ENCODE results near the gene PPP1R26. TPM values are rescaled to one million over a fixed set of nuclear protein-coding genes. Genes with fewer than 3 reads are reported as not detected.

The PPP1R26 gene
- total RNA-seq, 2 experiments from 2014 or later, result 0.18 to 0.28 TPM

DNA sequence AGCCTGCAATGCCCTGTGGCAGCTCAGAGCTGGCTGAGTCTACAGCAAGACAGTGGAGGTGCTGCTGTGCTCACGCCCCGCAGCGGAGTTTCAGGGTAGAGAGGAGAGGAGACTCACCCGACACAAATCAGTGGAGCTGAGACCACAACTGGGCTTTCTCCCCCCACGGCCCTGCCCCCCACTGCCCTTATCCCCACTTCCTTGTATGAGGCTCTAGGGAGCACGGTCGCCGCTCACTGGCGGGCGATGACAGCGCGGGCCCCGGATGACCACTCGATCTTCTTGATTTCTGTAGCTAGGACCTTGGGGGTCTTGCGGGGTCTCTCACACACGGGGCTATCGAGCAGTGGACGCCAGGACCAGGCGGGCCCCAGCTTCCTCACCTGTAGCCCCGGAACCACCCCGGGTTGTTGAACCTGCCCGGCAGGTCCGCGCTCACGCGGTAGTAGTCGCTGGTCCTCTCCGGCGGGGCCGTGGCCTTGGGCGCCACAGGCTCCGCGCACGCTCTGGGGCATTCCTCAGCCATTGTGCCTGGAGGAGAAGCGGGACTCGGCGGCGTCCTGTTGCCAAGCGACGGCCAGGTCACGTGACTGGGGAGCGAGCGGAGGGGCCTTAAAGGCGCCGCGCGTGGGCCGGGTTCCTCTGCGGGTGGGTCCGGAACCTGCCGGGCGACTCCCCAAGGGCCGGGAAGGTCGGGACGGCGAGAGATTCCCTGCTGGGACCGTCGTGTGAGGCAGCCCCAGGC, 19.9 kb downstream of the PPP1R26 start:
- DNase-seq (peak; percentile 88), ATAC-seq (peak; percentile 43)
- Mint-ChIP-seq H3K27me3 (peaks cover 6% of the 10 kb centered on the region), H3K4me1 (peaks cover 13% of the 10 kb centered on the region), H3K36me3 (peaks cover 13% of the 10 kb centered on the region), H3K27ac (no peak overlapping the region), H3K9me3 (ENCODE audit: low read depth) (no peaks in the 10 kb centered on the region), H3K4me3 (peak overlapping the region; percentile 91)
- CTCF ChIA-PET, result interaction anchor here (0.9 to 1.0 kb wide), 3 partner anchors 9 to 30 kb away, joined by 3 to 4 read pairs (median 3); no protein-coding TSS in a partner anchor

DNA sequence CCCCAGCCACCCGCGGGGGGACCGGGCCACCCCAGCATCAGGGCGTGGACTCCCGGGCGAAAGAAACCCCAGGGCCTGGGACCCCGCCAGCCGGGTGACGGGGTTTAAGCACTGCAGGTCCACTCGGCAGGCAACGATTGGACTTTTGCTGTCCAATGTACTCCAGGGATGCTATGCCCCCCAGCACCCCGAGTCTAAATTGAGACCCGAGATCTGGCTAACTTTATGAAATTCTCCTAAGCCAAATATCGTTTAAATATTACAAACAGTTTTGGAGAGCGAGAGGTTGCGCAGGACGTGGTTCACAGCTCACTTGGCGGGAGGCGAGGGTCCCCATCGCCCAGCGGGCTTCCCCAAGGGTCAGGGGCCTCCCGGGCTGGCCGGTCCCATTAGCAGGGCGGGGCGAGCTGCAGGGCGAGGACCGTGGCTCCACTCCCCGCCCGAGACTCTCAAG, 20.5 kb downstream of the PPP1R26 start:
- CTCF ChIA-PET, result interaction anchor here (0.9 to 1.0 kb wide), 3 partner anchors 9 to 29 kb away, joined by 3 to 4 read pairs (median 3); no protein-coding TSS in a partner anchor
- H3K27ac Mint-ChIP-seq, result peak overlapping the region; percentile 49

DNA sequence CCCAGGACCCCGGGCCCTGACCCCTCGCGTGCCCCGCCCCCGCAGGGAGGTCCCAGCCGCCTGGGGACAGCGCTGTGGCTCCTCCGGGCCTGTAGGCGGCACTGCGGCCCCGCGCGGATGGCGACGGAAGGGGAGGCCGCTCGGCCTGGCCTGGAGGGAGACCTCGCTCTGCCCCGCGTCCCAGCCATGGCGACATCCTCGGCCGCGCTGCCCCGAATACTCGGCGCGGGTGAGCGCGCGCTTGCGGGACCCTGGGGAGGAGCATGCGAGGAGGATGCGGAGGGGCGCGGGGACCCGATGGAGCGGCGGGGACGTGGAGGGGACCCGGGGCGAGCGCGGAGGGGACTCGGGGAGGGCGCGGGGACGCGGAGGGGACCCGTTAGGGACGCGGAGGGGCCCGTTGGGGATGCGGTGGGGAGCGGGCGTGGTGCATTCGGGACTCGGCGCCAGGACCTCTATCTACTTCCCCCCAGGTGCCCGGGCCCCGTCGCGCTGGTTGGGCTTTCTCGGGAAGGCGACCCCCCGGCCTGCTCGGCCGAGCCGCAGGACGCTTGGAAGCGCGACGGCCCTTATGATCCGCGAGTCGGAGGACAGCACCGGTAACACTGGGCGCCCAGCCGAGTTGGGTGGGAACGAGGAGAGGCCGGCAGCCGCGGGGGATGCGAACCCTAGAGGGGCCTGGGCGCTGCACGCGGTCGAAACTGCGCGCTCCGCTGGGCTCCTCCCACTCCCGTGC, 21.1 kb downstream of the PPP1R26 start, which contains the start of gene MRPS2:
MRPS2 (plus strand) TSS at position 158 of the 736 bp plus-strand sequence; CDS start at position 187, 29 bp downstream.
- peaks cover 2% of the 10 kb centered on the region for H3K27me3 Mint-ChIP-seq
- peak within 1 kb of the TSS; percentile 94 for H3K27ac Mint-ChIP-seq
- CTCF ChIA-PET, result interaction anchor here (0.9 to 1.0 kb wide), 3 partner anchors 10 to 29 kb away, joined by 3 to 4 read pairs (median 3); no protein-coding TSS in a partner anchor
- peak; percentile 96 for ATAC-seq
- H3K36me3 Mint-ChIP-seq, result peaks cover 16% of the 10 kb centered on the region
- peak; percentile 89 for DNase-seq
- H3K4me3 Mint-ChIP-seq, result peak within 1 kb of the TSS; percentile 91
- peaks cover 13% of the 10 kb centered on the region for H3K4me1 Mint-ChIP-seq
- H3K9me3 Mint-ChIP-seq (ENCODE audit: low read depth), result no peaks in the 10 kb centered on the region

More for the DNA sequence above, 20.5 kb downstream of the PPP1R26 start:
- no peaks in the 10 kb centered on the region for H3K9me3 Mint-ChIP-seq (ENCODE audit: low read depth)
- ATAC-seq (no peak), DNase-seq (no peak)
- peak overlapping the region; percentile 91 for H3K4me3 Mint-ChIP-seq
- peaks cover 16% of the 10 kb centered on the region for H3K36me3 Mint-ChIP-seq
- peaks cover 4% of the 10 kb centered on the region for H3K27me3 Mint-ChIP-seq
- peaks cover 13% of the 10 kb centered on the region for H3K4me1 Mint-ChIP-seq

GRCh38 chr9:135501261-135502167, 21.9 kb downstream of the PPP1R26 start:
- Mint-ChIP-seq H3K4me3 (peak overlapping the region; percentile 91), H3K36me3 (peaks cover 16% of the 10 kb centered on the region), H3K27me3 (peaks cover 2% of the 10 kb centered on the region), H3K27ac (peak overlapping the region; percentile 47), H3K4me1 (peaks cover 13% of the 10 kb centered on the region), H3K9me3 (ENCODE audit: low read depth) (no peaks in the 10 kb centered on the region)
- ATAC-seq, result no peak
- CTCF ChIA-PET, result no interaction called here
- DNase-seq, result peak; percentile 70

DNA sequence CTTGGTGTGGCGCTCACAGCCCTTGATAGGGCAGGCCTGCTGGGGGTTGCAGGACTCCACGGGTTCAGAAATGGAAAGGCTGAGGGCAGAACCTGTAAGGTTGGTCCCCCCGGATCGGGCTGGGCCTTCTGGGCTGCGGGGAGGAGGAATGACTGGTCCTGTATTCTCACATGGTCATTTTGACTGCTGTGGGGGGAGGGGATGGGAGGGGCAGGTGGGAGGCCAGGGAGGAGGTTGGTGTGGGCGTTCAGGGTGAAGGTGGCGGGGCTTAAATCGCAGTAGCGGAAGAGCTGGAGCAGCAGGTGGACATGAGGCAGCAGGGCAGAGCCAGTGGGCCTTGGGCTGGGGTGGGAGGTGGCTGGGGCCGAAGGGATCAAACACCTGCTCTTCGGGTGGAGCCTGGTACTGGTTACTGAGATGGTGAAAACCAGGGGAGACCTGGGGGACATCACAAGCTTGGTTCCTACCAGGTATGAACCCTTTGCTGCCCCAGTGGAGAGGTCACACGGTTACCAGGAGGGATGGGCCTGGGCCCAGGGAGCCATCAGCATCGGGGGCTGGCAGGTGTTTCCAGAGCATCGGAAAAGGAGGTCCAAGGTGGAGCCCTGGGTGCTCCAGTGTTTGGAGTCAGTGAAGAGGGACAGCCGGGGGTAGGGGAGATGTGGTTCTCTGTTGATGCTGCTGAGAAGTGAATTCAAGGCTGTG, 22.7 kb downstream of the PPP1R26 start:
- peaks cover 2% of the 10 kb centered on the region for H3K27me3 Mint-ChIP-seq
- H3K27ac Mint-ChIP-seq, result no peak overlapping the region
- H3K9me3 Mint-ChIP-seq (ENCODE audit: low read depth), result no peaks in the 10 kb centered on the region
- peak overlapping the region; percentile 91 for H3K4me3 Mint-ChIP-seq
- no peak for DNase-seq
- CTCF ChIA-PET, result no interaction called here
- no peak for ATAC-seq
- H3K36me3 Mint-ChIP-seq, result peaks cover 16% of the 10 kb centered on the region
- H3K4me1 Mint-ChIP-seq, result peaks cover 13% of the 10 kb centered on the region

GRCh38 chr9:135502873-135503321, 23.3 kb downstream of the PPP1R26 start:
- Mint-ChIP-seq H3K9me3 (ENCODE audit: low read depth) (no peaks in the 10 kb centered on the region), H3K4me1 (peaks cover 13% of the 10 kb centered on the region), H3K27ac (no peak overlapping the region), H3K36me3 (peaks cover 16% of the 10 kb centered on the region), H3K27me3 (peaks cover 2% of the 10 kb centered on the region), H3K4me3 (no peak overlapping the region)
- CTCF ChIA-PET, result no interaction called here
- ATAC-seq (no peak), DNase-seq (no peak)

GRCh38 chr9:135503371-135504261, 24.0 kb downstream of the PPP1R26 start:
- Mint-ChIP-seq H3K27me3 (peaks cover 2% of the 10 kb centered on the region), H3K27ac (no peak overlapping the region), H3K36me3 (peaks cover 16% of the 10 kb centered on the region), H3K4me3 (no peak overlapping the region), H3K4me1 (peaks cover 13% of the 10 kb centered on the region), H3K9me3 (ENCODE audit: low read depth) (no peaks in the 10 kb centered on the region)
- ATAC-seq, result no peak
- CTCF ChIA-PET, result interaction anchor here (0.9 to 1.5 kb wide), 5 partner anchors 9 to 99 kb away, joined by 3 to 6 read pairs (median 4); no protein-coding TSS in a partner anchor
- no peak for DNase-seq

- Mint-ChIP-seq H3K36me3 (peaks cover 16% of the 10 kb centered on the region), H3K4me3 (no peak overlapping the region), H3K27me3 (peaks cover 8% of the 10 kb centered on the region), H3K27ac (no peak overlapping the region), H3K4me1 (peaks cover 13% of the 10 kb centered on the region), H3K9me3 (ENCODE audit: low read depth) (no peaks in the 10 kb centered on the region)
- DNase-seq (peak; percentile 71), ATAC-seq (no peak)
- CTCF ChIA-PET, result interaction anchor here (0.5 to 2.6 kb wide), 9 partner anchors 8 to 98 kb away, joined by 3 to 15 read pairs (median 4); no protein-coding TSS in a partner anchor
Observed at GRCh38 chr9:135504262-135505243, 25.0 kb downstream of the PPP1R26 start.

- ATAC-seq (no peak), DNase-seq (no peak)
- Mint-ChIP-seq H3K27me3 (peaks cover 12% of the 10 kb centered on the region), H3K27ac (no peak overlapping the region), H3K4me1 (peaks cover 13% of the 10 kb centered on the region), H3K9me3 (ENCODE audit: low read depth) (no peaks in the 10 kb centered on the region), H3K36me3 (peaks cover 16% of the 10 kb centered on the region), H3K4me3 (no peak overlapping the region)
- CTCF ChIA-PET, result interaction anchor here (1.1 to 2.6 kb wide), 2 partner anchors 13 to 24 kb away, joined by 4 to 15 read pairs; no protein-coding TSS in a partner anchor
Observed at GRCh38 chr9:135505406-135506187, 26.0 kb downstream of the PPP1R26 start.

All from activated CD8-positive, alpha-beta memory T cell treated with anti-CD3 and anti-CD28 coated beads, Interleukin-2, amount 10 ng/mL, durations not matched to agents 7 days and 5 days (primary cell).